ENCODE results near the gene MED27. TPM values are rescaled to one million over a fixed set of nuclear protein-coding genes. Genes with fewer than 3 reads are reported as not detected.

MED27 gene
- total RNA-seq, 1 donor from 2014 or later, result 24.1 TPM

DNA sequence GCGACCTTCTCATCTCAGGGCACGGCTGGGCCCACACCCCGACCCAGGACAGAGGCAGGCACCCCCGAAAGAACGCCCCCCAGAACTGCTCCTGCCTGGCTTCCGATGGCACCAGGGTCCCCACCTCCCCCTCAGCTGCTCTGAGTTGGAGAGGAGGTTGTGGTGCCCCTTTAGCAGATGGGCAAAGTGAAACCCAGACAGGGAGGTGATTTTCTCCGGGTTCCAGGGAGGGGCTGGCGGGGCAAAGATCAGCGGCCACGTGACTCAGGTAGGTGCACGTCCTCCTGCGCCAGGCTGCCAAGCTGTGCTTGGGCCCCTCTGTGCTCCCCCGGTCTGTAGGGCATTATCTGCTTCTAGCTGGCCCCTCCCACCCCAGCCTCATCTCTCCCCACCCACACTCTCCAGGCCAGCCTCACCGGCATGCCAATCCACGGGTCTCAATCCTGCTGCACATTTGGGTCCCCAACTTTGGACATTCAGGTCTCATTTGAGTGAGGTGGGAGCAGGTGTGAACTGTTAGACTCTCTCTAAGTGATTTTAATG is 254.6 kb downstream of the MED27 start:
- Mint-ChIP-seq H3K27me3 (ENCODE audit: unreplicated experiment) (peaks cover 40% of the 10 kb centered on the region), H3K36me3 (ENCODE audit: unreplicated experiment) (no peaks in the 10 kb centered on the region), H3K4me3 (ENCODE audit: unreplicated experiment) (no peak overlapping the region), H3K9me3 (ENCODE audit: unreplicated experiment) (no peaks in the 10 kb centered on the region), H3K4me1 (ENCODE audit: unreplicated experiment) (no peaks in the 10 kb centered on the region), H3K27ac (ENCODE audit: unreplicated experiment) (no peak overlapping the region)
- DNase-seq (ENCODE audit: extremely low spot score, unreplicated experiment), result no peak
- TF ChIP-seq, protein P1, sequence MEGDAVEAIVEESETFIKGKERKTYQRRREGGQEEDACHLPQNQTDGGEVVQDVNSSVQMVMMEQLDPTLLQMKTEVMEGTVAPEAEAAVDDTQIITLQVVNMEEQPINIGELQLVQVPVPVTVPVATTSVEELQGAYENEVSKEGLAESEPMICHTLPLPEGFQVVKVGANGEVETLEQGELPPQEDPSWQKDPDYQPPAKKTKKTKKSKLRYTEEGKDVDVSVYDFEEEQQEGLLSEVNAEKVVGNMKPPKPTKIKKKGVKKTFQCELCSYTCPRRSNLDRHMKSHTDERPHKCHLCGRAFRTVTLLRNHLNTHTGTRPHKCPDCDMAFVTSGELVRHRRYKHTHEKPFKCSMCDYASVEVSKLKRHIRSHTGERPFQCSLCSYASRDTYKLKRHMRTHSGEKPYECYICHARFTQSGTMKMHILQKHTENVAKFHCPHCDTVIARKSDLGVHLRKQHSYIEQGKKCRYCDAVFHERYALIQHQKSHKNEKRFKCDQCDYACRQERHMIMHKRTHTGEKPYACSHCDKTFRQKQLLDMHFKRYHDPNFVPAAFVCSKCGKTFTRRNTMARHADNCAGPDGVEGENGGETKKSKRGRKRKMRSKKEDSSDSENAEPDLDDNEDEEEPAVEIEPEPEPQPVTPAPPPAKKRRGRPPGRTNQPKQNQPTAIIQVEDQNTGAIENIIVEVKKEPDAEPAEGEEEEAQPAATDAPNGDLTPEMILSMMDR (IDR thresholded peaks at IDR 0.05), result no peak

DNA sequence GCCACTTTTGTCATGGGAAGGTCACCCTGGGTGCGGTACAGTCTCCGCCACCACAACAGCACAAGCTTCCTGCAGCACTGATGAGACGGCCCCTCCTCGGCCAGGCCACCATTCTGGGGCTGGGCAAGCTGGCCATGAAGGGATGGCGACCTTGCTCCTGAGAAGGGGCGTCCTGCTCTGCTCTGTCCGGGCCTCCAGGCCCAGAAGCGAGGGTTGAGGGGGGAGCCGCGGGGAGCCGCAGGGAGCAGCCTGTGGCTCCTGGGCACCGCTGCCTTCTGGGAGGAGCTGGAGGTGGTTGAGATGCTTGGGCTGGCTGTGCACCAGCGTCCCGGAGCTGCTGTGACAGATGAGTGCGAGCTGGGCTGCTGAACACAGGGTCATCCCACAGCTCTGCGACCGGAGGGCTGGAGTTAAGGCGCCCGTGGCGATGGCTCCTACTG is 255.5 kb downstream of the MED27 start:
- Mint-ChIP-seq H3K27me3 (ENCODE audit: unreplicated experiment) (peaks cover 47% of the 10 kb centered on the region), H3K4me3 (ENCODE audit: unreplicated experiment) (no peak overlapping the region), H3K27ac (ENCODE audit: unreplicated experiment) (no peak overlapping the region), H3K9me3 (ENCODE audit: unreplicated experiment) (no peaks in the 10 kb centered on the region), H3K4me1 (ENCODE audit: unreplicated experiment) (no peaks in the 10 kb centered on the region), H3K36me3 (ENCODE audit: unreplicated experiment) (no peaks in the 10 kb centered on the region)
- TF ChIP-seq, protein P1 (IDR thresholded peaks at IDR 0.05), result no peak
- DNase-seq (ENCODE audit: extremely low spot score, unreplicated experiment), result no peak

DNA sequence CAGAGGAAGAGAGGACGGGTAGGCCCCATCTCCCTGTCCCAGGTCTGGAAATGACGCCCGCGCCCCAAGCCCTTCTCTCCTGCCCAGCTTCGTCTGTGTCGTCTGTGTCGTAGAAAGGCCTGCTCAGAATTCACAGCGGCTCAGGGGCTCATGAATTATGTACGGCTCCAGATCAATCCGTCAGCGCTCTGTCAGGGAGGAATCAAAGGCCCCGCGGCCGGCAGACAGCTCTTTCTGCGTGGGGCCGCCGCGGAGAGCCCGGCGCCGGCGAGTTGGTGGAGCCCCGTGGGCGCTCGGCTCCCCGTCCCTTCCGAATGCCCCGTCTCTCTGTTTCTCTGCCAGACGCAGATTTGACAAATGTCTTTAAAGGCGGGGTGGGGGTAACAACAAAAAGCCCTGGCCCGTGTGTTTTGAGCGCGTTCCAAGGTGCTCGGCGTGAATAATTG is 255.9 kb downstream of the MED27 start:
- no peaks in the 10 kb centered on the region for H3K4me1 Mint-ChIP-seq (ENCODE audit: unreplicated experiment)
- peaks cover 49% of the 10 kb centered on the region for H3K27me3 Mint-ChIP-seq (ENCODE audit: unreplicated experiment)
- no peaks in the 10 kb centered on the region for H3K36me3 Mint-ChIP-seq (ENCODE audit: unreplicated experiment)
- H3K27ac Mint-ChIP-seq (ENCODE audit: unreplicated experiment), result no peak overlapping the region
- DNase-seq (ENCODE audit: extremely low spot score, unreplicated experiment), result no peak
- no peaks in the 10 kb centered on the region for H3K9me3 Mint-ChIP-seq (ENCODE audit: unreplicated experiment)
- TF ChIP-seq, protein P1 (IDR thresholded peaks at IDR 0.05), result no peak
- no peak overlapping the region for H3K4me3 Mint-ChIP-seq (ENCODE audit: unreplicated experiment)

DNA sequence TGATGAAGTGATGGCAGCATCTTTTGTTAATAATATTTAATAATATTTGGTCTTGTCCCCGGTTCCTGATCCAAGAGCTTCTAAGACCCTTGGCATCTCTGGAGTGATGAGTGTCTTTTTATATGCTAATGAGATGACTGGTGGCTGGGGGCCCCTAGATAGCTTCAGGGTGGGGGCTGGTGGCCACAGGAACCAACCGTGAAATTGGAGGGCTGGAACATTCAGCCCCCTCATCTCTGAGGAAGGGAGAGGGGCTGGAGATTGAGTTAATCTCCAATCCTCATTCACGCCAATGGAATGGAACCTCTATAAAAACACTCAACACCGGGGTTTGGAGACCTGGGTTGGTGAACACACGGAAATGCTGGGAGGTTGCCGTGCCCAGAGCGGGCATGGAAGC is 261.6 kb downstream of the MED27 start:
- DNase-seq (ENCODE audit: extremely low spot score, unreplicated experiment), result no peak
- TF ChIP-seq, protein P1 (IDR thresholded peaks at IDR 0.05), result no peak
- H3K9me3 Mint-ChIP-seq (ENCODE audit: unreplicated experiment), result no peaks in the 10 kb centered on the region
- H3K4me3 Mint-ChIP-seq (ENCODE audit: unreplicated experiment), result no peak overlapping the region
- no peaks in the 10 kb centered on the region for H3K36me3 Mint-ChIP-seq (ENCODE audit: unreplicated experiment)
- no peaks in the 10 kb centered on the region for H3K4me1 Mint-ChIP-seq (ENCODE audit: unreplicated experiment)
- H3K27ac Mint-ChIP-seq (ENCODE audit: unreplicated experiment), result no peak overlapping the region
- H3K27me3 Mint-ChIP-seq (ENCODE audit: unreplicated experiment), result peaks cover 44% of the 10 kb centered on the region

DNA sequence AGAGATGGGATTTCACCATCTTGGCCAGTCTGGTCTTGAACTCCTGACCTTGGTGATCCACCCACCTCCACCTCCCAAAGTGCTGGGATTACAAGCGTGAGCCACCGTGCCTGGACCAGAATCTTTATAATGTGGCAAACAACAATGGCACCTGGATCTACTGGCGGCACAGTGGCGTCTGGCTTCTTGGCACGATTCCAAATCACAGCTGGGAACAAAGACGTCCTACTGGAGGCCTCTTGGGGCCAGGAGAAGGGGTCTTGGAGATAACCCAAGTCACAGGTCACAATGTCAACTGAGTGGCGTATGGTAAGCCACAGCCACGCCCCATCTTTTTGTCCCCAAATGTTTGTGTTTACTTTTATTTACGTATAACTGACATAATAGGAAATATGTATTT is 262.0 kb downstream of the MED27 start:
- Mint-ChIP-seq H3K4me3 (ENCODE audit: unreplicated experiment) (no peak overlapping the region), H3K4me1 (ENCODE audit: unreplicated experiment) (no peaks in the 10 kb centered on the region), H3K36me3 (ENCODE audit: unreplicated experiment) (no peaks in the 10 kb centered on the region), H3K9me3 (ENCODE audit: unreplicated experiment) (no peaks in the 10 kb centered on the region), H3K27ac (ENCODE audit: unreplicated experiment) (no peak overlapping the region), H3K27me3 (ENCODE audit: unreplicated experiment) (peaks cover 49% of the 10 kb centered on the region)
- TF ChIP-seq, protein P1 (IDR thresholded peaks at IDR 0.05), result no peak
- DNase-seq (ENCODE audit: extremely low spot score, unreplicated experiment), result no peak

Measured in osteocyte (in vitro differentiated cells).